PC-9 (cell line): ENCODE measurements around the gene MCF2L. TPM values are rescaled to one million over a fixed set of nuclear protein-coding genes. Genes with fewer than 3 reads are reported as not detected.

Experiments used
- BruUV-seq: library from RNA; stranded (reverse); fragments of 400-500 nt; replicated peaks from 2 replicates; lab custom pipeline; 2021; lab: Mats Ljungman, UMichigan
- CTCF ChIA-PET: fragments of 300-600 bp; sonication (Branson Sonifier 250); formaldehyde crosslinking; loops from one replicate; lab custom pipeline; 2022; ENCODE audit warnings: antibody characterized with exemption; lab: Charles Lee
- POLR2A ChIA-PET: fragments of 300-600 bp; sonication (Branson Sonifier 250); formaldehyde crosslinking; loops from one replicate; lab custom pipeline; 2022; ENCODE audit warnings: antibody characterized with exemption; ENCODE audit not compliant: unreplicated experiment; lab: Charles Lee
- DNase-seq, 2 experiments: peaks; one replicate each; pipeline versions ENCODE4 v3.0.0 to v3.0.0-alpha.2; 2015 to 2022; ENCODE audit warnings: mixed read lengths in 1 of 2
- H2AFZ ChIP-seq: fragments of 200-600 bp; sonication (generic); 2 replicates; pipeline ENCODE4 v1.8.1; 2017; ENCODE audit warnings: antibody characterized with exemption
- H3F3A ChIP-seq: fragments of 200-600 bp; sonication (generic); 2 replicates; pipeline ENCODE4 v1.8.1; 2017; ENCODE audit warnings: antibody characterized with exemption, mild to moderate bottlenecking, low read depth; ENCODE audit not compliant: insufficient read depth
- H3K27ac ChIP-seq: fragments of 200-600 bp; sonication (generic); 2 replicates; pipeline ENCODE4 v1.6.1; 2016; ENCODE audit warnings: mixed run types
- H3K27me3 ChIP-seq: fragments of 200-600 bp; sonication (generic); 2 replicates; pipeline ENCODE4 v1.6.1; 2016; ENCODE audit warnings: low read depth, mixed run types; ENCODE audit not compliant: insufficient read depth
- H3K36me3 ChIP-seq: fragments of 200-600 bp; sonication (generic); 2 replicates; pipeline ENCODE4 v1.6.1; 2016; ENCODE audit warnings: low read depth, mixed run types
- H3K4me1 ChIP-seq: fragments of 200-600 bp; sonication (generic); replicated peaks from 2 replicates; pipeline ENCODE4 v1.6.1; 2016; ENCODE audit warnings: mixed run types; ENCODE audit not compliant: insufficient read depth
- H3K4me2 ChIP-seq: fragments of 200-600 bp; sonication (generic); 2 replicates; pipeline ENCODE4 v1.6.1; 2017; ENCODE audit warnings: mixed run types
- H3K4me3 ChIP-seq: fragments of 200-600 bp; sonication (generic); 2 replicates; pipeline ENCODE4 v1.6.1; 2016; ENCODE audit warnings: mixed run types
- H3K79me2 ChIP-seq: fragments of 200-600 bp; sonication (generic); 2 replicates; pipeline ENCODE4 v1.6.1; 2017; ENCODE audit warnings: low read depth, mixed run types
- H3K9me2 ChIP-seq: fragments of 200-600 bp; sonication (generic); 2 replicates; pipeline ENCODE4 v1.8.1; 2017; ENCODE audit warnings: mild to moderate bottlenecking; ENCODE audit not compliant: insufficient read depth
- H3K9me3 ChIP-seq: fragments of 200-600 bp; sonication (generic); 2 replicates; pipeline ENCODE4 v1.8.1; 2016; ENCODE audit warnings: low read depth; ENCODE audit not compliant: insufficient read depth
- H4K20me1 ChIP-seq: fragments of 200-600 bp; sonication (generic); 2 replicates; pipeline ENCODE4 v1.8.1; 2017; ENCODE audit not compliant: insufficient read depth
- EZH2 ChIP-seq: fragments of 200-600 bp; sonication (generic); IDR thresholded peaks from 2 replicates; pipeline ENCODE4 v1.8.0; 2017; ENCODE audit warnings: antibody characterized with exemption, low read depth
- intact Hi-C: fragments of 100-400 bp; cut with micrococcal nuclease; formaldehyde crosslinking; loops from one replicate; pipeline ENCODE4 v1.10.0; 2022; ENCODE audit not compliant: unreplicated experiment
- total RNA-seq: library from RNA; stranded (reverse); gene quantifications from 2 replicates; pipeline ENCODE4 v1.2.3, GENCODE V29; 2021
- TF ChIP-seq, protein P1 (sequence below): fragments of 200-600 bp; sonication (generic); conservative IDR thresholded peaks from 2 replicates; pipeline ENCODE4 v1.6.1; 2017; ENCODE audit warnings: mixed run types, antibody characterized with exemption, mild to moderate bottlenecking, moderate library complexity

Gene MCF2L
- total RNA-seq, 1 experiment from 2014 or later = 28.2 TPM

DNA sequence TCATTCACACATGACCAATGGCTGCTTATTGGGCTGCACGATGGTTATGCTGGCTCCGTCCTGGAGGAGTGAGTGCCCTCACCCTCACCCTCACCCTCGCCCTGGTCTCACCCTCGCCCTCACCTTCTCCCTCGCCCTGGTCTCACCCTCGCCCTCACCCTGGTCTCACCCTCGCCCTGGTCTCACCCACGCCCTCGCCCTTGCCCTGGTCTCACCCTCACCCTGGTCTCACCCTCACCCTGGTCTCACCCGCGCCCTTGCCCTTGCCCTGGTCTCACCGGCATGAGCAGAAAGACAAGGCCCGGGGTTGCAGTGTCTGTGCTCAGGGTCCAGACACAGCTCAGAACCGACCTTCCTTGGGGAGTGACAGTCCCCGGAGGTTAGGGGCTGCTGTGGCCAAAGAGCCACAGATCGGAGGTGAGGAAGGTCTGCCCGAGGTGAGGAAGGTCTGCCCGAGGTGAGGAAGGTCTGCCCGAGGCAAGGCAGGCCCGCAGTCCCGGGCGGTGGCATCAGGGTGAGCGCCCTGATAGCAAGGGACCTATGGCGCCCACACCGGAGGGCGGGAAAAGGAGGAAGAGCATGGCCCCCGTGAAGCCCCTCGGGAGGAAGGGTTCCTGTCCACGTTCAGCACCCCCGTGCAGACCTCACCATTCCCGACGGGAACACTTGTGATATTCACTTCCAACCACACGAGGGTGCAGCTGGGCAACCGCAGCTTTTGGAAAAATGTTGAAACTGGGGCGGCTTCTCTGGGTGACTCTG lies 65.6 kb downstream of the MCF2L start:
- peak; percentile 53 to 55 for DNase-seq
- Histone ChIP-seq H3K36me3 (no peaks in the 10 kb centered on the region), H2AFZ (no peak overlapping the region), H3K4me1 (no peaks in the 10 kb centered on the region), H3K27me3 (no peaks in the 10 kb centered on the region), H3K9me3 (no peaks in the 10 kb centered on the region), H3K27ac (no peak overlapping the region), H3K79me2 (no peaks in the 10 kb centered on the region), H3K9me2 (no peaks in the 10 kb centered on the region), H3K4me3 (no peak overlapping the region), H4K20me1 (no peaks in the 10 kb centered on the region), H3K4me2 (no peak overlapping the region), H3F3A (0 out of 2 replicates have a peak, but pooled peaks cover 4% of the 10 kb centered on the region)
- intact Hi-C loops = loop anchor here (2.0 to 5.0 kb wide), 2 partner anchors 183 to 360 kb away; no protein-coding TSS in a partner anchor
- ChIA-PET CTCF (no interaction called here), POLR2A (interaction anchor here (0.6 kb wide), 1 partner anchor 297 kb away, joined by 3 read pairs; no protein-coding TSS in a partner anchor)
- TF ChIP-seq, protein P1, sequence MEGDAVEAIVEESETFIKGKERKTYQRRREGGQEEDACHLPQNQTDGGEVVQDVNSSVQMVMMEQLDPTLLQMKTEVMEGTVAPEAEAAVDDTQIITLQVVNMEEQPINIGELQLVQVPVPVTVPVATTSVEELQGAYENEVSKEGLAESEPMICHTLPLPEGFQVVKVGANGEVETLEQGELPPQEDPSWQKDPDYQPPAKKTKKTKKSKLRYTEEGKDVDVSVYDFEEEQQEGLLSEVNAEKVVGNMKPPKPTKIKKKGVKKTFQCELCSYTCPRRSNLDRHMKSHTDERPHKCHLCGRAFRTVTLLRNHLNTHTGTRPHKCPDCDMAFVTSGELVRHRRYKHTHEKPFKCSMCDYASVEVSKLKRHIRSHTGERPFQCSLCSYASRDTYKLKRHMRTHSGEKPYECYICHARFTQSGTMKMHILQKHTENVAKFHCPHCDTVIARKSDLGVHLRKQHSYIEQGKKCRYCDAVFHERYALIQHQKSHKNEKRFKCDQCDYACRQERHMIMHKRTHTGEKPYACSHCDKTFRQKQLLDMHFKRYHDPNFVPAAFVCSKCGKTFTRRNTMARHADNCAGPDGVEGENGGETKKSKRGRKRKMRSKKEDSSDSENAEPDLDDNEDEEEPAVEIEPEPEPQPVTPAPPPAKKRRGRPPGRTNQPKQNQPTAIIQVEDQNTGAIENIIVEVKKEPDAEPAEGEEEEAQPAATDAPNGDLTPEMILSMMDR = peak; percentile 84
- TF ChIP-seq EZH2 = no peak
- no TSS peak for BruUV-seq

DNA sequence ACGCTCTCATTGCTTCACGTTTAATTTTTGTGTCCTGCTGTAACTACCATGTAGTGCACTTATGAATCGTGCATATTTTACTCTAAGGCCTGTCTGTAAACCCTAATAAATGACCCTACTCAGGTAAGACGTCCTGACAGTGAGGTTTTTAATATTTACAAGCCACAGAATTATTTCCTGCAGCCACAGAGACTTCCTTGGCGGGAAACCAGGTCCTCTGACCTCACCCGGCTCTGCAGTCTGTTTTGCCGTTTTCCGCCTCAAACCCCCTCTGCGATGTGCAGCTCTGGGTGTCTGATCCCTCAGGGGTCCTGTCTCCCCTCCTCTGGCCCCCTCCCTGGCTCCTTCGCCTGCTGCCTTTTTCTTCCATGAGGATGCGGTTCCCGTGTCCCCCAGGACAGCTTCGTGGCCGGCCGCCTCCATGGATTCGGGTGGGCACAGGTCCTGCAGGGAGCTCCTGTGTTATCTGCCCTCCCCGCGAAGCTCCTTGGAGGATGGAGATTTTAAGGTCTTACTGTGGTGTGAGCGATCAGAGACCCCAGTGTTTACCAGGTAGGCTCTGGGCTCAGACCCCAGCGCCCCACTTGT lies 66.3 kb downstream of the MCF2L start:
- Histone ChIP-seq H2AFZ (no peak overlapping the region), H3K4me2 (no peak overlapping the region), H4K20me1 (no peaks in the 10 kb centered on the region), H3K27ac (no peak overlapping the region), H3K4me3 (no peak overlapping the region), H3K9me3 (no peaks in the 10 kb centered on the region), H3F3A (0 out of 2 replicates have a peak, but pooled peaks cover 4% of the 10 kb centered on the region), H3K27me3 (no peaks in the 10 kb centered on the region), H3K9me2 (no peaks in the 10 kb centered on the region), H3K36me3 (no peaks in the 10 kb centered on the region), H3K4me1 (no peaks in the 10 kb centered on the region), H3K79me2 (no peaks in the 10 kb centered on the region)
- CTCF ChIA-PET = no interaction called here
- no TSS peak for BruUV-seq
- TF ChIP-seq, protein P1 = peak; percentile 6; the same call in 1 of the 2 replicates
- TF ChIP-seq EZH2 = no peak
- no peak for DNase-seq
- intact Hi-C loops = loop anchor here (2.0 to 5.0 kb wide), 2 partner anchors 182 to 359 kb away; no protein-coding TSS in a partner anchor
- POLR2A ChIA-PET = interaction anchor here (0.6 kb wide), 1 partner anchor 296 kb away, joined by 3 read pairs; no protein-coding TSS in a partner anchor

DNA sequence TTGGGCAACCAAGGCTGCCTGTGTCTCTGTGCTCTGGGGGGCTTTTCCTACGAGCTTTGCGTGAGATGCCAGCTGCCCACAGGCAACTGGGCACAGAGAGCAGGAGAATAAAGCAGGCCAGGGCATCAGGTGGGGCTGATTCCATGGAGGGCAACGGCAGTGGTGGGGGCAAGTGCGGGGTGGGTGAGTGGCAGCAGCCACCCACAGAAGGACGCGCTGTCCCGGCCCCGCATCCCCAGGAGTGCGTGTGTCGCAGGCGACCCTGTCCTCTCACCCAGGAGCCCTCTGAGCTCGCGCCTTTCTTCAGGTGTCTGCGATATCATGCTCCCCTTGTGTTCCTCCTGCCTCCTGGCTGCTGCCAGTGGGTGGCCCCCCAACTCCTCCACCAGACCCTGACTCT lies 67.4 kb downstream of the MCF2L start:
- Histone ChIP-seq H3F3A (0 out of 2 replicates have a peak, but pooled peaks cover 4% of the 10 kb centered on the region), H3K27me3 (no peaks in the 10 kb centered on the region), H2AFZ (no peak overlapping the region), H3K27ac (no peak overlapping the region), H3K4me2 (no peak overlapping the region), H3K9me3 (no peaks in the 10 kb centered on the region), H3K4me1 (no peaks in the 10 kb centered on the region), H3K4me3 (no peak overlapping the region), H4K20me1 (no peaks in the 10 kb centered on the region), H3K9me2 (no peaks in the 10 kb centered on the region), H3K36me3 (no peaks in the 10 kb centered on the region), H3K79me2 (no peaks in the 10 kb centered on the region)
- no TSS peak for BruUV-seq
- intact Hi-C loops = loop anchor here (5.0 kb wide), 1 partner anchor 181 kb away; no protein-coding TSS in a partner anchor
- TF ChIP-seq, protein P1 = no peak
- no peak for TF ChIP-seq EZH2
- POLR2A ChIA-PET = no interaction called here
- CTCF ChIA-PET = interaction anchor here (0.6 kb wide), 1 partner anchor 116 kb away, joined by 3 read pairs; no protein-coding TSS in a partner anchor
- DNase-seq = no peak
